NCI-H1092 treated with DMSO at 0.1 percent for 48 hours (cell line): ENCODE measurements around the gene GALC.

Experiments
- DNase-seq: peaks from one replicate; lab custom pipeline; 2025; lab: John Stamatoyannopoulos, UW

Gene GALC

GRCh38 chr14:88005978-88006851 lies 13.2 kb upstream of the GALC start:
- no peak for DNase-seq

DNA sequence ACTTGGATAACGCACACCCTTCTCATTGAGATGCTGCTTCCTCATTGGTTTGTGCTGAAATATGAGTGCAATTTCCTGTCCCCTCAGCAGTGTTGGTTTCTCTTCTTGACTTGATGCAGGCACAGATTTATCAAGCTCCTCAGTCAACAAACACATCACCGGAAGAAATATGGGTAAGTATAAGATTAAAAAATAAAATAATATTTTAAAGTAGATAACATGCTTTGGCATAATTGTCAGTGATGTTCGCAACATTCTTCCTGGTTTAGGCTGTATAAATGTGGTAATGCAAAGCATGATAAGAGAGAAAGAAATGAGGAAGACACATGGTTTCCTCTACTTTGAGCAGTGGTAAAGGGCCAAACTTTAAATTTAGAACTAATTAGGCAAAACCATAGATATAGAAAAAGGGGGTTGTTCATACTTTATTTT lies 12.1 kb upstream of the GALC start, which contains the start of gene GPR65:
GPR65 (plus strand) TSS at position 86 of the 432 bp plus-strand sequence. CDS start 5,713 bp downstream, outside the sequence.
- no peak for DNase-seq

GRCh38 chr14:88004506-88005036 lies 11.6 kb upstream of the GALC start:
- no peak for DNase-seq

DNA sequence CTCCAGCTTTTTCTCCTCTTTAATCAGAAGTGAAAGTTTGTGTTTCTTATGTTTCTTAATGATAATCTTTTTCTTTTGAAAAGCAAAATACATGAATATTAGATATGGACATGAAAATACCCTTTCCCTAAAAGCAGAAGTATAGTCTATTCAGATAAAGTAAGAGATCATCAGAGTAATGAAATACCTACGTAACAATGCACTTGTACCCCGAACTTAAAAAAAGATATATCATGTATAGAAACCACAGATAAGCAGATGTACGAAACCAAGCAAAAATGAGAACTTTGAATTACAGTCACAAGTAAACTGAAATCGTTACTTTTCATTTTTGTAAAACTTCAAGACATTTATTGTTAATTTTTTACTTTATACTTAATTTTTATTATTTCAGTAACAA lies 10.4 kb upstream of the GALC start:
- DNase-seq, result no peak

- DNase-seq, result no peak
These were observed 9.6 kb upstream of the GALC start for GRCh38 chr14:88002421-88003075.

- no peak for DNase-seq
These were observed 6.3 kb upstream of the GALC start for GRCh38 chr14:87999277-87999676.

GRCh38 chr14:87998482-87998881 lies 5.5 kb upstream of the GALC start:
- DNase-seq, result no peak

DNA sequence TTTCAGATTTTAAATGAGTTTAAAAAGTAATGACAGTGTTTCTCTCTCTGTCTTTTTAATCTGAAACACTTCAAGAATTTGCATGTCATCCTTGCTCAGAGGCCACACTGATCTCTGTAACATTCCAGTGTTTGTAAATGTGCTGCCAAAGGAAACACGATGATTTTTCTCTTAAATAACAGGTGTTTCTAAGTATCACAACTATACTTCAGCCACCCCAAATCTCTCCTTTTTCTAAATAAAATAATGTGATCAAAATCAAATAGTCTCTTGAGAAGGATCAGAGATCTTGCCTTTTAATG lies 3.3 kb upstream of the GALC start:
- no peak for DNase-seq

DNA sequence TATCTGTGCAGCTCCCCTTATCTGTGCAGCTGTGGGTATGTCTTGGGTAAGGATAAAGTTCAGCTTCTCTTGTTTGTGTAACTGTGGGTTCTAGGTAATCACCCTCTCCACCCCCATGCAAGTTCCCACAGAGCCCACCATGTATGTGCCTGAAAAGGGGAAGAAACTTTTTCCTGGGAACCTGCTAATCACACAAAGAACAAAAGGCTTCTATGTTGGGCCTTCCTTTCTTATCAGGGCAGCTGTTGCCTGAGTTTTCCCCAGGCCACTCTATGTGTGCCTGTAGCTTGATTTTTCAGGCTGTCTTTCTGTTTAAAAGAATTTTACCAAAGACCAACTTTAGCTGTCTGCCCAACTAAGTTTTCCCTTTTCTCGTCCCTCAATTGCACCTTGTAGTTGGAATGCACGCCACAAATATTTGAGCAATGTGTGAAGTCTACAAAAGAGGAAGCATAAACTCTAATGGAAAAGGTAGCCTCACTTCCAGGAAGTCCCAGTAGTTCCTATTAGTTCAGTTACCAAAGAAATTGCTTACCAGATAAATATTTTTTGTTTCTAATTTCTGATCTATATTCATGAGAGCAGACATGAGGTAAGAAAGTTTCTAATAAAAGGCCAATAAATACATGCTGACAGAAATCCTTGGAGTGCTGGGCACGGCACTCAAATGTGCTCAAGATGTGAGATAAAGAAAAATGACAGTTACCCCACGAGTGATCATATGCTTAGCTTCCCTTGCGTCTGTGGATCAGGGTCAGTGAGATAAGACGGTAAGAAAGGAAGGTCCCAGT lies 2.7 kb upstream of the GALC start:
- no peak for DNase-seq

GRCh38 chr14:87994974-87995373 lies 2.0 kb upstream of the GALC start:
- no peak for DNase-seq

DNA sequence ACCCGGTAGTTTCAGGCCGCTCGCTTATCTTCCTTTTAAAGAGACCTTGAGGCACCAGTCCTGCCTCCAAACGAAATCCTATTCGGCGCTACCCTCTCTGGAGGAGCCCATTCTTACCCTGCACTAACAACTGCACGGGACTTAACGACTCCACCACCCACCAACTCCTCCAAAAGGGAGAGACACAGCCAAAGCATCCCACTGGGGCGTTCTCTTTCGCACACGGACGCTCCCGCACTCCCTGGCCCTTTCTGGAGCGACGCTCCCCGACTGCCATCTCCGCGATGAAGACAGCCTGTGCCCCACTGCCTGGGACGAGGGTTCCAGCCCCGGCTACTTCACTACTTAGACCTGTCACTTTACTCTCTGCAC lies 650 bp downstream of the GALC start:
- peak; percentile 31 for DNase-seq

GRCh38 chr14:87990682-87991081 lies 2.3 kb downstream of the GALC start:
- DNase-seq, result no peak

- DNase-seq, result no peak
These were observed 3.1 kb downstream of the GALC start for GRCh38 chr14:87989956-87990299.

GRCh38 chr14:87989221-87989955 lies 3.6 kb downstream of the GALC start:
- DNase-seq, result no peak

- DNase-seq, result no peak
These were observed 13.3 kb downstream of the GALC start for GRCh38 chr14:87979689-87980088.

DNA sequence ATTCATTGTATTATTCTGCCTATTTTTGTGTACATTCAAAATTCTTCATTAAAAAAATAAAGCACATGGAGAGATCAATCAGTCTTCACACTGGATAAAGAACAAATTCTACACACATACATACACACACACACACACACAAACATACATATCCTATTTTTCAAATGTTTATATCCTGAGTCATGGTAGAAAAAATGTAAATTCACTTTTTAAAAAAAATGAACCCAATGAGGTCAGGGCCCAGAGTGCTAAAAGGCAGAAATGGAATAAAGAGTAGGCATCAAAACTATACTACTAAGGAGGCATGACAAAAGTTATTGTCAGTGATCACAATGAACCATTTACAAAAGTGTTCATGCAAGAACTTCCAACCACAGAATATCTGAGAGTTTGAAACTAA lies 17.3 kb downstream of the GALC start:
- DNase-seq, result no peak

DNA sequence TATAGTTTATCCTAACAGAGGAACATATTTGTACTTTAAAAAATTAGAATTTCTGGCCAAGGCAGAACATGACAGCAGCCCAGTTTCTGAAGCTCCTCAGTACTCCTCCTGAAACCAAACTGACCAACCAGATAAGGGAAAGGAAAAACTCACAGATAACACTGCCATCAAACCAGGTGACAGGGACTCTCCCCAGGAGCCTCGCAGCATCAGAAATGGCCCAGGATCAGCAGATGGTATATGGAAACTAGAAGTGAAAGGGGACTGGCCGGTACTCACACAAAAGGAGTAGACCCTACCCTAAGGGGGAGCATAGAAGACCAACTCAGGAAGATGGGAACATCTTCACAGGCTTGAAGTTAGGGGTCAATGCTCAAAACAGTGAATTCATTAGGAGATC lies 22.0 kb downstream of the GALC start:
- DNase-seq, result no peak

DNA sequence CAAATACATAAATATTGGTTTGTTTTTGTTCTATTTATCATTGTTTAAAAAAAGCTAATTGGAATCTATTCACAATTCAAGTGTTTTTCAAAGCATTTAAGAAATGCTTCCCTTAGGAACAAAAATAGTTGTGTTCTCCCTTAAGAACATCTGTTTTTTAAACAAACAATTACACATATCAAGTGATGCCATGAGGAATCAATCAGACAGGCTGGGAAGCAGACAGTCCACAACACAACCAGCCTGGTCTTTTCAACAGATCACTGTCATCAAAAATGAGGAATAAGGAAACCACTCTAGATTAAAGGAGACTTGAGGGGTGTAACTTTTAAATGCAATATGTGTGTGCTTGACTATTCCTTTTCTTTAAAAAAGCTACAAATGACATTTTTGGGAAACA lies 25.5 kb downstream of the GALC start:
- DNase-seq, result no peak

GRCh38 chr14:87966816-87967215 lies 26.2 kb downstream of the GALC start:
- no peak for DNase-seq

- no peak for DNase-seq
These were observed 31.7 kb downstream of the GALC start for GRCh38 chr14:87961246-87961645.

GRCh38 chr14:87960013-87960787 lies 32.8 kb downstream of the GALC start:
- DNase-seq, result no peak
